Epithelial cell of proximal tubule (primary cell): ENCODE data around the gene CRACR2A. TPM values are rescaled to one million over a fixed set of nuclear protein-coding genes. Genes with fewer than 3 reads are reported as not detected.

Experiments
- DNase-seq: peaks from one replicate; pipeline ENCODE4 v3.0.0-alpha.2; 2011; ENCODE audit warnings: low read depth
- H3K4me3 ChIP-seq: 2 replicates; pipeline ENCODE4 v1.5.1; 2011; ENCODE audit warnings: low read depth, mild to moderate bottlenecking, low read length
- CTCF ChIP-seq: conservative IDR thresholded peaks from 2 replicates; pipeline ENCODE4 v1.5.1; 2012; ENCODE audit warnings: low read depth, mild to moderate bottlenecking, low read length
- total RNA-seq: library from RNA; depleted of rRNA; stranded (reverse); fragments of >200 nt; gene quantifications from 2 replicates; pipeline ENCODE4 v1.2.3, GENCODE V29; 2015

CRACR2A gene
- total RNA-seq, 1 donor from 2014 or later, result 1.7 TPM

GRCh38 chr12:3571323-3571722 lies 181.6 kb downstream of the CRACR2A start:
- DNase-seq, result no peak
- TF ChIP-seq CTCF, result no peak
- no peak overlapping the region for H3K4me3 ChIP-seq

- no peak for TF ChIP-seq CTCF
- no peak overlapping the region for H3K4me3 ChIP-seq
- no peak for DNase-seq
These were observed 184.2 kb downstream of the CRACR2A start for GRCh38 chr12:3568695-3569094.

- no peak overlapping the region for H3K4me3 ChIP-seq
- DNase-seq, result no peak
- TF ChIP-seq CTCF, result no peak
These were observed 186.9 kb downstream of the CRACR2A start for GRCh38 chr12:3565985-3566384.

Other genes with a start within 250 kb of the CRACR2A start
- 2.5 and 3.6 TPM in 2 replicates for gene PARP11, start 120.3 kb upstream of the CRACR2A start, total RNA-seq